ENCODE data around the gene EPB41L5. TPM values are rescaled to one million over a fixed set of nuclear protein-coding genes. Genes with fewer than 3 reads are reported as not detected.

The EPB41L5 gene
- total and polyA plus RNA-seq, 9 of the 15 experiments (the other 6 are each of a cell fraction or from before 2014, with no cell fraction given): 2.3 to 14.1 (median 8.2) TPM

DNA sequence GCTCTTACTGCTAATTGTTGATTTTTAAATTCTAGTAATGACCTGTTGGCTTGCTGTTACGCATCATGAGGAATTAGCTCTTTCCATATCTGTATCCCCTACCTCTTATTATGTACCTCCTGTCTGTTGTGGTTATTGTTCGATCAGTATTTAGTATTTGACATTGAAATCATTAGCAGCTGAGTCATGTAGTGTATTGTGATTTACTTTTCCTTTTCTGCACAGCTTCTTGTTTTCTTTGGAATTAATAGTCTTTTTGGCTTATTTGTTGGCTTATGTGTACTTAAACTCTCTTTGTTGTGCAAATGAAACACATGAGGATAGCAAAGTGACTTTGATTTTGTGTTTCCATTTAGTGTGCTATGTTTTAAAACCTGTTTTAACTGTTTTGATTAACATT, 4.3 kb downstream of the EPB41L5 start:
- Histone ChIP-seq H3K4me2 (ENCODE audit: insufficient read depth, low read length) (no peak overlapping the region), H3K9me3 (replicated peaks; ENCODE audit: control insufficient read depth, insufficient read depth, low read depth, low read length) (no peaks in the 10 kb centered on the region), H3K79me2 (ENCODE audit: control insufficient read depth, insufficient read depth, low read length) (peaks cover 12% of the 10 kb centered on the region; the same call in 1 of the 3 replicates), H3K27me3 (ENCODE audit: control insufficient read depth in 2 of 2, insufficient read depth in 2 of 2, low read length in 2 of 2) (no peaks in the 10 kb centered on the region), H3K27ac (ENCODE audit: extremely low read depth, low read depth, low read length) (no peak overlapping the region), H2AFZ (ENCODE audit: low read depth, low read length) (no peak overlapping the region), H3K9me1 (ENCODE audit: control insufficient read depth, insufficient read depth, low read length) (no peaks in the 10 kb centered on the region), H3K4me1 (replicated peaks in 1 of 2; ENCODE audit: control insufficient read depth in 2 of 2, insufficient read depth in 2 of 2, low read length in 2 of 2) (peaks cover 2 to 11% of the 10 kb centered on the region in 2 experiments; a peak in 3 of 5 replicates), H3K36me3 (ENCODE audit: control insufficient read depth, insufficient read depth, low read length) (0 out of 3 replicates have a peak, but pooled peaks cover 2% of the 10 kb centered on the region), H3K4me3 (no peak overlapping the region), H4K20me1 (replicated peaks; ENCODE audit: control insufficient read depth, insufficient read depth, low read length) (no peaks in the 10 kb centered on the region), H3K9ac (ENCODE audit: insufficient read depth in 1 of 2, low read depth in 2 of 2, low read length in 2 of 2) (no peak overlapping the region)
- BruUV-seq (replicated peaks): no TSS peak
- ChIA-PET CTCF (ENCODE audit: low intra/inter-chr PET ratio) (no interaction called here), POLR2A (no interaction called here)
- 69% methylated on average over 2 of the region's 2 CpGs for WGBS (ENCODE audit: insufficient coverage, low coverage, missing lambda C conversion rate)
- ATAC-seq (no peak), FAIRE-seq (no peak), DNase-seq (ENCODE audit: extremely low read depth in 1 of 4, low spot score in 3 of 4) (no peak)
- in situ Hi-C loops (cut with MboI): no loop called here
- intact Hi-C loops (cut with micrococcal nuclease): loop anchor here (10.0 kb wide), 2 partner anchors 158 to 298 kb away; no protein-coding TSS in a partner anchor
- TF ChIP-seq CBX2 (IDR thresholded peaks at IDR 0.05; ENCODE audit: insufficient read depth, low read length, poor library complexity, severe bottlenecking): no peak
- no peak for TF ChIP-seq ZNF217 (CRISPR knock-in tag; IDR thresholded peaks at IDR 0.05)
- no peak for TF ChIP-seq TAF1 (IDR thresholded peaks at IDR 0.05; ENCODE audit: control insufficient read depth, extremely low read depth, insufficient read depth, low read length, severe bottlenecking)
- TF ChIP-seq CHCHD3 (CRISPR knock-in tag; IDR thresholded peaks at IDR 0.05): no peak
- TF ChIP-seq ZBTB17 (CRISPR knock-in tag; IDR thresholded peaks at IDR 0.05): no peak
- TF ChIP-seq, protein P1, sequence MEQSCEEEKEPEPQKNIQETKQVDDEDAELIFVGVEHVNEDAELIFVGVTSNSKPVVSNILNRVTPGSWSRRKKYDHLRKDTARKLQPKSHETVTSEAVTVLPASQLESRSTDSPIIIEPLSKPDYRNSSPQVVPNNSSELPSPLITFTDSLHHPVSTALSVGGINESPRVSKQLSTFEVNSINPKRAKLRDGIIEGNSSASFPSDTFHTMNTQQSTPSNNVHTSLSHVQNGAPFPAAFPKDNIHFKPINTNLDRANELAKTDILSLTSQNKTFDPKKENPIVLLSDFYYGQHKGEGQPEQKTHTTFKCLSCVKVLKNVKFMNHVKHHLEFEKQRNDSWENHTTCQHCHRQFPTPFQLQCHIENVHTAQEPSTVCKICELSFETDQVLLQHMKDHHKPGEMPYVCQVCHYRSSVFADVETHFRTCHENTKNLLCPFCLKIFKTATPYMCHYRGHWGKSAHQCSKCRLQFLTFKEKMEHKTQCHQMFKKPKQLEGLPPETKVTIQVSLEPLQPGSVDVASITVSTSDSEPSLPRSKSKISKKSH (CRISPR knock-in tag; IDR thresholded peaks at IDR 0.05): no peak
- no peak for TF ChIP-seq CBFA2T2 (conservative IDR thresholded peaks at IDR 0.05)
- no peak for TF ChIP-seq HNRNPLL (IDR thresholded peaks at IDR 0.05; ENCODE audit: low read depth, low read length, poor library complexity, severe bottlenecking)
- no peak for TF ChIP-seq DDX20 (tag; IDR thresholded peaks at IDR 0.05; ENCODE audit: low read depth)
- no peak for TF ChIP-seq MAFK (IDR thresholded peaks at IDR 0.05; ENCODE audit: low read length)
- no peak for TF ChIP-seq ELF1 (tag; IDR thresholded peaks at IDR 0.05)
- no peak for TF ChIP-seq MECOM (CRISPR knock-in tag; IDR thresholded peaks at IDR 0.05)
- no peak for TF ChIP-seq ZKSCAN3 (CRISPR knock-in tag; IDR thresholded peaks at IDR 0.05)
- TF ChIP-seq DACH1 (IDR thresholded peaks at IDR 0.05; ENCODE audit: partially characterized antibody): no peak
- TF ChIP-seq JUN (IDR thresholded peaks at IDR 0.05; ENCODE audit: borderline replicate concordance, low read depth, low read length): no peak
- TF ChIP-seq JUN (CRISPR knock-in tag; IDR thresholded peaks at IDR 0.05; ENCODE audit: borderline replicate concordance): no peak
- TF ChIP-seq RFX7 (CRISPR knock-in tag; IDR thresholded peaks at IDR 0.05): no peak
